ENCODE measurements around the gene GRIK4.

- no peak for TF ChIP-seq CTCF (IDR thresholded peaks at IDR 0.05; ENCODE audit: low read length)
- TF ChIP-seq EZH2 (IDR thresholded peaks at IDR 0.05; ENCODE audit: borderline replicate concordance, low read length): no peak
These were observed 90.0 kb downstream of the GRIK4 start for GRCh38 chr11:120601536-120601935.

Measured in OCI-LY1 (cell line).